Measurements from ENCODE around the gene CDH24. TPM values are rescaled to one million over a fixed set of nuclear protein-coding genes. Genes with fewer than 3 reads are reported as not detected.

CDH24 gene
- total and polyA plus RNA-seq, 2 of the 4 experiments (the other 2 are of a cell fraction), result 3.9 to 24.4 TPM

- peak overlapping the region; percentile 85 for H2BK120ac ChIP-seq (ENCODE audit: low read depth, low read length)
- in situ Hi-C loops (cut with MboI; ENCODE audit: low sequenced_read_pairs), result no loop called here
- no peaks in the 10 kb centered on the region for H3K27me3 ChIP-seq (ENCODE audit: control insufficient read depth, insufficient read depth, low read length)
- H2AFZ ChIP-seq (replicated peaks; ENCODE audit: low read length, poor library complexity), result peak overlapping the region; percentile 75
- peak overlapping the region; percentile 19; the same call in 1 of the 2 replicates for H3K14ac ChIP-seq (replicated peaks; ENCODE audit: low read depth, low read length)
- peak overlapping the region; percentile 69 for H2BK20ac ChIP-seq (ENCODE audit: low read depth, low read length)
- WGBS, 2 experiments (ENCODE audit: extremely low coverage in 2 of 2, insufficient read length in 1 of 2), result no CpG with 5 or more reads among the region's 8 CpGs
- H3K9me1 ChIP-seq (ENCODE audit: insufficient read depth, low read length), result peaks cover 9% of the 10 kb centered on the region
- H2AK5ac ChIP-seq (ENCODE audit: low read depth, low read length), result peak overlapping the region; percentile 70; the same call in 1 of the 2 replicates
- CTCF ChIA-PET, result interaction anchor here (1.5 kb wide), 1 partner anchor 16 kb away, joined by 4 read pairs; no protein-coding TSS in a partner anchor
- no peak overlapping the region for H3K27ac ChIP-seq (ENCODE audit: insufficient read depth, low read length)
- no peaks in the 10 kb centered on the region for H3K9me3 ChIP-seq (ENCODE audit: control insufficient read depth, insufficient read depth, low read length)
- BruUV-seq (replicated peaks), result no TSS peak
- peak overlapping the region; percentile 60; the same call in 1 of the 2 replicates for H3K18ac ChIP-seq (ENCODE audit: low read depth, low read length)
- no peaks in the 10 kb centered on the region for H4K20me1 ChIP-seq (ENCODE audit: insufficient read depth, low read length)
- peak overlapping the region; percentile 48; the same call in 1 of the 3 replicates for H2BK15ac ChIP-seq (ENCODE audit: low read depth, low read length)
- no peak overlapping the region for H3K4me2 ChIP-seq (ENCODE audit: low read depth, low read length)
- H3K4ac ChIP-seq (ENCODE audit: low read depth, low read length), result peak overlapping the region; percentile 82; the same call in 1 of the 2 replicates
- H4K8ac ChIP-seq (ENCODE audit: low read depth in 2 of 2, low read length in 2 of 2), result peak overlapping the region in 1 of 2 experiments; percentile 69; a peak in 2 of 4 replicates
- dilution Hi-C loops (cut with HindIII; ENCODE audit: low sequenced_read_pairs, unreplicated experiment), result no loop called here
- peaks cover 2% of the 10 kb centered on the region; the same call in 1 of the 2 replicates for H3K4me1 ChIP-seq (ENCODE audit: control insufficient read depth, insufficient read depth, low read length)
- TF ChIP-seq SMC3 (IDR thresholded peaks at IDR 0.05; ENCODE audit: low read depth, low read length) (no peak), RAD21 (IDR thresholded peaks at IDR 0.05; ENCODE audit: low read length) (no peak), ELK1 (IDR thresholded peaks at IDR 0.05; ENCODE audit: borderline replicate concordance, low read depth, low read length) (no peak), BHLHE40 (IDR thresholded peaks at IDR 0.05; ENCODE audit: low read depth, low read length) (no peak), RFX5 (IDR thresholded peaks at IDR 0.05; ENCODE audit: low read depth, low read length) (no peak), FOS (IDR thresholded peaks at IDR 0.05; ENCODE audit: low read depth, low read length) (no peak), MAFK (IDR thresholded peaks at IDR 0.05; ENCODE audit: low read depth, low read length) (no peak), CEBPB (IDR thresholded peaks at IDR 0.05; ENCODE audit: low read depth, low read length) (no peak), MAZ (IDR thresholded peaks at IDR 0.05; ENCODE audit: borderline replicate concordance, low read depth, low read length) (no peak), MXI1 (IDR thresholded peaks at IDR 0.05; ENCODE audit: borderline replicate concordance, low read depth, low read length) (no peak), USF2 (IDR thresholded peaks at IDR 0.05; ENCODE audit: low read depth, low read length) (no peak), CHD1 (IDR thresholded peaks at IDR 0.05; ENCODE audit: low read depth, low read length) (no peak)
- no peak overlapping the region; the same call in 1 of the 2 replicates for H4K5ac ChIP-seq (ENCODE audit: low read depth, low read length)
- no peak overlapping the region for H3K4me3 ChIP-seq (ENCODE audit: insufficient read depth, low read depth, low read length)
- H3K23ac ChIP-seq (ENCODE audit: low read depth, low read length), result peak overlapping the region; percentile 77
- no peak overlapping the region for H3K9ac ChIP-seq (ENCODE audit: low read depth, low read length)
- ATAC-seq (ENCODE audit: low read depth) (peak; percentile 71), DNase-seq (peak; percentile 68)
- no peaks in the 10 kb centered on the region for H3K36me3 ChIP-seq (ENCODE audit: control insufficient read depth, insufficient read depth, low read length)
- intact Hi-C loops (cut with micrococcal nuclease), result no loop called here
- H3K56ac ChIP-seq (ENCODE audit: extremely low read depth, insufficient read depth, low read length), result no peak overlapping the region
- H2AK9ac ChIP-seq (replicated peaks; ENCODE audit: low read depth, low read length, poor library complexity), result no peak overlapping the region
- peak overlapping the region; percentile 64 for H4K91ac ChIP-seq (ENCODE audit: insufficient read depth, low read depth, low read length)
- POLR2A ChIA-PET (ENCODE audit: unreplicated experiment), result no interaction called here
- peak overlapping the region; percentile 80 for H2BK5ac ChIP-seq (ENCODE audit: low read depth, low read length, poor library complexity, severe bottlenecking)
- no peaks in the 10 kb centered on the region for H3K79me1 ChIP-seq (ENCODE audit: low read depth in 1 of 2, low read length in 2 of 2)
These were observed 15.6 kb downstream of the CDH24 start for GRCh38 chr14:23041729-23042128.

All from IMR-90 (cell line).